ENCODE measurements around the gene STK39. TPM values are rescaled to one million over a fixed set of nuclear protein-coding genes. Genes with fewer than 3 reads are reported as not detected.

Gene STK39
- total RNA-seq, 2 donors from 2014 or later = 21.5 to 27.9 TPM

DNA sequence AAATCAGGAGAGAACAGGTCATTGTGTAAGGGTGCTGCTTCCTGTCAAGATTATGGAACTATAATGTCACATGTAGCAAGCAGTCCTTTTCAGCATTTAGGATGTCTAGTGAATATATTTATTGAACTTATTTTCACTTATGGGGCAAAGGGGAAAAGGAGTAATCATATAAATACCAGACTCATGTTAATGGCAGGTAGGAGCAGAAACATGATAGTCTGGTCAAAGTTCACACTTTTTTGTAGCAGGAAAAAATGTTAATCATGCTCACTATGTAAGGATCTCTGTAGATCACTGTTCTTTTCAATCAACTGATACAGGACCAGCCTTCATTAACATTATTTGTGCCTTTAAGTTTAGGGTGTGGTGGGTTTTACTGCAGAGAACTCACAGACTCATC, 219.0 kb downstream of the STK39 start:
- H3K9me3 Mint-ChIP-seq = no peaks in the 10 kb centered on the region
- no peak overlapping the region for H3K4me3 Mint-ChIP-seq
- no peaks in the 10 kb centered on the region for H3K27me3 Mint-ChIP-seq
- ATAC-seq (replicated peaks) = no peak
- H3K4me1 Mint-ChIP-seq = peaks cover 14% of the 10 kb centered on the region
- H3K27ac Mint-ChIP-seq = no peak overlapping the region
- H3K36me3 Mint-ChIP-seq (ENCODE audit: low read depth) = peaks cover 39% of the 10 kb centered on the region

DNA sequence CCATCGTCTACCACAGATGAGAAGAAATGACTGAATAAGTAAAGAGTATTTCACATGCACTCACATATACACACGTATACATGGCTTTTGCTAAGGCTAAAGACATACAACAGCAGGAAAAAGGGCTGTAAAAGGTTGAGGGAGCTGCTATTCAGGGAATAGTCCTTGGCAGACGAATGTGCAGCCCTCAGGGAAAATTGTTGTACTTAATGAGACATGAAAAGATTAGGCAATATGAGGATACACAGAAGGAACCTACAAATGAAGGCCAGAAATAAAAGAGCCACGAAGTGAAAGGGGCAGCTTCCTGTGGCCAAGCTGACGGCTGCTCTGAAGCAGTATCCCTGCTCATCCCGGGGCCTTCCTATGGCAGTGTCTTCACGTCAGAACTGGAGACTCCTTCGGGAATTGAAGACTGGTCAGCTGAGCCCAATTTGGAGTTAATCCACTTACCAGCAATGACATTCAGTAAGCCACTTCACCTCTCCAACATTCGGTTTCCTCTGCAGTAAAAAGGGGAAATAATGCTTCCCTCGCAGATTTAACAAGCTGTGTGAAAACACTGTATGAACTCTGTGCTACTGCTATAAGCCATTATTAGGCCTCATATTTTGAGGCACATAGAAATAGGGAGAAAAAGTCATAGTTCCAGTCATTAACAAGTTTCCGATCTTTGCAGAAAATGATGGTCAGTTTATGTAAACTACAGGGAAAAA, 221.8 kb downstream of the STK39 start:
- H3K9me3 Mint-ChIP-seq = no peaks in the 10 kb centered on the region
- H3K27me3 Mint-ChIP-seq = no peaks in the 10 kb centered on the region
- no peak overlapping the region for H3K27ac Mint-ChIP-seq
- no peak for ATAC-seq (replicated peaks)
- peaks cover 43% of the 10 kb centered on the region for H3K36me3 Mint-ChIP-seq (ENCODE audit: low read depth)
- no peak overlapping the region for H3K4me3 Mint-ChIP-seq
- peaks cover 6% of the 10 kb centered on the region for H3K4me1 Mint-ChIP-seq

DNA sequence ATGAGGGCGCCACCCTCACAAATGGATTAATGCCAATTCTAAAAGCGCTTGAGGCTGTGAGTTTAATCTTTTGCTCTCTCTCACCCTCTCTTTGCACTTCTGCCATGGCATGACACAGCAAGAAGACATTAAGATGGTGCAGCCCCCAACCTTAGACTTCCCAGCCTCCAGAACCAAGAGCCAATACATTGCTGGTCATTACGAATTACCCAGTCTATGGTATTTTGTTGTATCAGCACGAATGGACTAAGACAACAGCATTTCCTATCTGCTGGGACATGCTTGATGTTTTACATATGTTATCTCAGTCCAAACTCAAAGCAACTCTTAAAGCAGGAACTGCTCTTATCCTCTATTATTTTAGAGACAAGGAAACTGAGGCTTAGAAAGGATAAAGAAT, 222.9 kb downstream of the STK39 start:
- H3K4me1 Mint-ChIP-seq = peaks cover 6% of the 10 kb centered on the region
- no peak overlapping the region for H3K27ac Mint-ChIP-seq
- H3K27me3 Mint-ChIP-seq = no peaks in the 10 kb centered on the region
- H3K9me3 Mint-ChIP-seq = no peaks in the 10 kb centered on the region
- H3K4me3 Mint-ChIP-seq = no peak overlapping the region
- no peak for ATAC-seq (replicated peaks)
- peaks cover 43% of the 10 kb centered on the region for H3K36me3 Mint-ChIP-seq (ENCODE audit: low read depth)

DNA sequence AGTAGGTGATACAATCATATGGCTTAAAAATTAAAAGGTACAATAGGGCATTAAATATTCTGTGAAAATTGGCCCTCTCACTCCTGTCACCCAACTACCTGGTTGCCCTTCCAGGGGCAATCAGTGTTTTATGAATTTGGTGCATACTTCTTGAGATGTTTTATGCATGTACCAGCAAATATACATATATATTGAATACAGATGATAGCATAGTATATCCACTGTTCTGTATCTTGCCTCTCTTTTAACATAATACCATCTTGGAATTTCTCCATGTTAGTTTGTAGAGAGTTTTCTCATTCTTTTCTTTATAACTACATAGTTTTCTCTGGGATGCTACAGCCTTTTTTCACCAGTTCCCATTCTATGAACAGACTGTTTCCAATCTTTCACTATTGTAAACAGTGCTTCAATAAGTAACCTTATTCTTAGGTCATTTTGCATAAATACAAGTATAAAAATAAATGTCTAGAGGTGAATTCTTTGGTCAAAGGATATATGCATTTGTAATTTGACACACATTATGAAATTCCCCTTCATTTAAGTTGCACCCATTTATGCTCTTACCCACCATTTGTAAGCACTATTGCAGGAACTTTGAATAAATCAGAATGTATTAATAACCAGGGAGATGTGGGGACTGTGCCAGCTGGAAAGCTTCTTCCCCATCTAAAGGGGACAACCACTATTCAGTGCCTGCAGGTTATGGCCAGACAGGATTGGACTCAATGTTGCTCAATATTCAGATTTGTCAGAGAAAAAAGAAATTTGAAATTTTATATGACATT, 225.4 kb downstream of the STK39 start:
- Mint-ChIP-seq H3K36me3 (ENCODE audit: low read depth) (peaks cover 33% of the 10 kb centered on the region), H3K9me3 (no peaks in the 10 kb centered on the region), H3K27ac (no peak overlapping the region), H3K27me3 (no peaks in the 10 kb centered on the region), H3K4me1 (peaks cover 6% of the 10 kb centered on the region), H3K4me3 (no peak overlapping the region)
- ATAC-seq (replicated peaks) = no peak

DNA sequence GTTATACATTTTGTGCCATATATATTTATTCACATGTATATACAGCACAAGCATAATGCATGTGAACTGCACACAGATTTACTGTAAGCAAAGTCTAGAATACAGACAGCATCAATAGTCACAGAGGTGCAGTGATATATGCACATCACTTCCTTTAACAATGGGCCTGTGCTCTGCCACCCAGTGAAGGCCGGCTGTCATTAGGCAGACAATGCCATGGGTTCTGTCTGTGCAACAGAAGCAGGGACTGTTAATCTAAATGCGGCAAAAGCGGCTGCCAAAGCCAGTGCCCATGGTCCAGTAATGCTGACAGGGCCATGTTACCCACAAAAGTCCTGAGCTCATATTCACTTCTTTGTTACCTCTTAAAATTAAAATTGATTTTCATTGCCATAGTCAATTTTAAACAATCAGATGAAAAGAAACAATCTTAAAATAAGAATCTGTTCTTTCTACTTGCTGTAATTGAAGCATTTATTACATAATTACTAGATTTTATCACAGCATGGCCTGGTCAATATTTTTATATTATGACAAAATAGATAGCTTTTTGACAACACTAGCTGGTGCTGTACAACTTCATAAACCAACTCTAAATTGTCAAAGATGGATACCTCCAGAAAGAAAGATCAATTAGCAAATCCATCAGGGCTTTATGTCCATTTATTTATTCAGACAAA, 232.0 kb downstream of the STK39 start:
- Mint-ChIP-seq H3K9me3 (no peaks in the 10 kb centered on the region), H3K27me3 (no peaks in the 10 kb centered on the region), H3K4me1 (no peaks in the 10 kb centered on the region), H3K36me3 (ENCODE audit: low read depth) (peaks cover 39% of the 10 kb centered on the region), H3K4me3 (no peak overlapping the region), H3K27ac (no peak overlapping the region)
- no peak for ATAC-seq (replicated peaks)

DNA sequence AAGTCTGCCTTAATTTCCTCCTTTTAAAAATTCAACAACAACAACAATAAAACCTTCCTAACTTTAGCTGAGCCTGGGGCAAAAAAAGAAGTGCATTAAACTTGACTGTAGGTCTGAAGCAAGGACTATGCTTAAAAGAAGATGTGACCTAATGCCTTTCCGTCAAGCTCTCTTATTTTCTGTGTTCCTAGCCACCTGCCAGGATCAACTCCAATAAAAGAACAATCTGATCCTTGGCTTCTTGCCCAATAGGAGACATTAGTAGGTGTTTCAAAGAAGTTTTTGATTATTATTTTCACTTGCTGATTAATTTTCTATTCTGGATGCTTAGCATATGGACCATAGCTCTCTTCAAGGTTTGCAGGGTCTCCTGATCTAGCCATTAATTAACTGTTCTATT, 237.5 kb downstream of the STK39 start:
- H3K36me3 Mint-ChIP-seq (ENCODE audit: low read depth) = peaks cover 67% of the 10 kb centered on the region
- no peak for ATAC-seq (replicated peaks)
- H3K9me3 Mint-ChIP-seq = peaks cover 4% of the 10 kb centered on the region
- no peak overlapping the region for H3K4me3 Mint-ChIP-seq
- H3K27me3 Mint-ChIP-seq = no peaks in the 10 kb centered on the region
- H3K4me1 Mint-ChIP-seq = no peaks in the 10 kb centered on the region
- no peak overlapping the region for H3K27ac Mint-ChIP-seq

DNA sequence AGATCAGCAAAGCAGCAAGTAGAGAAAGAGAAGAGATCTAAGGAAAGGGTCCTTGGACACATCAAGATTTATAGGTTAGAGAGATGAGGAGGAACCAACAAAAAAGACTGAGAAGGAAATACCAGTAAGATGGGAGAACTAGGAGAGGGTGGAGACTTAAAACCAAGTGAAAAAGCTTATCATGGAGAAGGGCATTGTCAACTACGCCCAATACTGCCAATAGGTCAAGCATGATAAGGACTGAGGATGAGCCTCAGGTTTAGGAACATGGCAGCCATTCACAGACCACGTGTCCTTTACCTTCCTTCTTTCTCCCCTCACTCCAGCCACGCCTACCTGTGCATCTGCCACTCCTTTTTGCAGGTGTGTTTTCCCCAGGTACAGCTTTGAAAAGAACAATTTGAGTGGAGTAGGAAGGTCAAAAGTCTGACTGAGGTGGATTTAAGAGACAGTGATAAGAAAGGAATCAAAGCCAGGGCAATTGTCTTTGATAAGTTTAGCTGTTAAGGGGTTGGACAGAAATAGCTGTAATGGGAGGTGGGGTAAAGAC, 238.7 kb downstream of the STK39 start:
- H3K4me3 Mint-ChIP-seq = no peak overlapping the region

DNA sequence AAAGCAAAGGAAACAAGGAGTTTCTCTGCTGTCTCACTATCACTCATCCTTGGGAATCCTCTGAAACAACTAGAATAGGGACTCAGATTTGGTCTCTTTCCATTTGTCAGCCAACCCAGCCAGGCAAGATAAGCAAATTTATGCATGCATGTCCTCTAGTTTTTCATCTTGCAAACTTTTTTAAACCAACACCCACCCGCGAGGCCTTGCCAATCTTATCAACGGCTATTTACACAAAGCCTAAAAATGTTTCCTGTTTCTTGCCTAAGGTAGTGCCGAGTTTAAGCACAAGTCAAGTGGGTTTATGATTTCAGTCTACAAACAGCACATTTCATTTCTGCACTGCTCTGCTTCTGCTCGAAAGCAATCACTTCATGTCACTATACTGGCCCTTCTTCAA, 240.9 kb downstream of the STK39 start:
- Mint-ChIP-seq H3K9me3 (peaks cover 4% of the 10 kb centered on the region), H3K36me3 (ENCODE audit: low read depth) (peaks cover 56% of the 10 kb centered on the region), H3K4me3 (no peak overlapping the region), H3K27me3 (no peaks in the 10 kb centered on the region), H3K4me1 (peaks cover 9% of the 10 kb centered on the region), H3K27ac (no peak overlapping the region)
- no peak for ATAC-seq (replicated peaks)

More for the DNA sequence above, 238.7 kb downstream of the STK39 start:
- Mint-ChIP-seq H3K9me3 (peaks cover 4% of the 10 kb centered on the region), H3K27me3 (no peaks in the 10 kb centered on the region), H3K27ac (no peak overlapping the region), H3K36me3 (ENCODE audit: low read depth) (peaks cover 71% of the 10 kb centered on the region), H3K4me1 (no peaks in the 10 kb centered on the region)
- no peak for ATAC-seq (replicated peaks)

DNA sequence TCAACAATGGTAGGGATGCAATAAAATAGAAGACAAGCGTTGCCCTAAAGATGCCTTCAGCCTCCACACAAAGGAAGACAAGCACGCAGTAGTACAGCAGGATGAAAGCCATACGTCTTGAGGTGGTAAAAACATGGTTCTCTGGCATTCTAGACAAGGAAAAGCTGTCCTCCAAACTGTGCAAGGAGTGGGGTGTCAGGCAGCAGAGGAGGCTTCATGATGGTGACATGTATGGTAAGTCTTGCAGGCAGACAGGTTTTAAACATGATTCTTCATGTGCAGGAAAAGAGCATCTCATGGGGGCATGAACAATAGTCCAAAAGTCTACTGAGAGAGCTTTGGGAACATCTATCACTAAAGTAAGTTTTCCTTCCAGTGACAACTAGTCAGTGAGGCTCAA, 241.8 kb downstream of the STK39 start:
- H3K36me3 Mint-ChIP-seq (ENCODE audit: low read depth) = peaks cover 61% of the 10 kb centered on the region
- peaks cover 9% of the 10 kb centered on the region for H3K4me1 Mint-ChIP-seq
- peaks cover 4% of the 10 kb centered on the region for H3K9me3 Mint-ChIP-seq
- no peak for ATAC-seq (replicated peaks)
- H3K4me3 Mint-ChIP-seq = no peak overlapping the region
- H3K27me3 Mint-ChIP-seq = no peaks in the 10 kb centered on the region
- no peak overlapping the region for H3K27ac Mint-ChIP-seq

DNA sequence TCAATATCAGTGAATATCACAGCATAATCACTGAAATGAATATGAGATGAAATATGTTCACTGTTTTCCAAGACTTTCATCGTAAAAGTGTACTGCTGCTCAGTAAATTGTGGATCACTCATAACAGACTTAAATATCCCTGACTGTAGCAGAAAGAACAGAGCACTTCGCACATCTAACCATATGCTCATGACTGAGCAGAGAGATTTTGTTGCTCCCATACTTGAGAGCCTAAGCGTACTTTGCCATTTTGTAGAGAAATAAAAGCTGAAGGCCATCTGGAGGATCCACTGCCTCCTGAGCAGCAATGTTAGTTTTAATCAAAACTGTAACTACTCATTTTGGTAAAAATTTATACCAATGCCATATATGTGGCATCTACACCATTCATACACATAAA, 243.5 kb downstream of the STK39 start:
- Mint-ChIP-seq H3K4me1 (peaks cover 9% of the 10 kb centered on the region), H3K9me3 (peaks cover 4% of the 10 kb centered on the region), H3K36me3 (ENCODE audit: low read depth) (peaks cover 54% of the 10 kb centered on the region), H3K27me3 (no peaks in the 10 kb centered on the region), H3K4me3 (no peak overlapping the region), H3K27ac (no peak overlapping the region)
- no peak for ATAC-seq (replicated peaks)

DNA sequence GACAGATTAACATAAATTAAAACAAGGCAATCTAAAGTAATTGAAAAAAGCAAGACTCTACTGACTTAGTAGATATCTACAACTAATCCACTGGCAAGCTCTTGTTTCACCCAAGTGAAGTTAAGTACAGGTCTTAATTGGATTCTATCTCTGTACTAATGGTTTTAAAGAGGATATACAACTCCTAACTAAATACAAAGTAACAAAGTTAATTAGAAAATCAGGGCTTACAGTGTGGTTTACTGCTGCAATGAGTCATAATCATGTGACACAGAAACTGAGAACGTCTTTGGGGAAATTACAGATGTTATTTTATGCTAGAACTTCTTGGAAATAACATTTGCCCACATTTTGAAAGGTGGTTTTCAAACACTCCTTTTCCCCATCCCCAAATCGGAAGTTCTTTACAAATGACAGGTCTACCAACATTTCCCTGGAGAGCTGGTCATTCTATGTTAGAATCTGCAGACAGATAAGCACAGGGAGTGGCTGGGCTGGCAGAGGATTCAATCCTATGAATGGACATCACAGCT, 245.3 kb downstream of the STK39 start:
- Mint-ChIP-seq H3K4me1 (peaks cover 9% of the 10 kb centered on the region), H3K36me3 (ENCODE audit: low read depth) (peaks cover 45% of the 10 kb centered on the region), H3K27me3 (no peaks in the 10 kb centered on the region), H3K4me3 (peak overlapping the region; percentile 50), H3K27ac (peak overlapping the region; percentile 74), H3K9me3 (no peaks in the 10 kb centered on the region)
- ATAC-seq (replicated peaks) = peak; percentile 92

DNA sequence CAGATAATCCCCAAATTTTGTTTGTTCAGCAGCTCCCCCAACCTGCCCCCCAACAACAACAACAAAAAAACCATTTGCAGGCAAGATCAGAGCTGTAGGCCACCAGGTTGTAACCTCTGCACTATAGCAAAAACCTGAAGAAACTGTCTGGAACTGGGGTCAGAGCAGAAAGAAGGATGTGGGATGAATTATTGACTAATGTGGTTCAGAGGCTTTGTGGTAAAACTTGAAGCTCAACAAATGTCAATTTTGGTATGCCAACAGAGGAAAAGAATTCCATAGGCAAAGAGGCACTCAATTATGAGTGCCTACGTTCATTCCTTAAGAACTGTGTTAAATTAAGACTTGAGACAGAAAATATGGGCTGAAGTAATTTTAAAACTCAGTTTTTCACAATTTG, 255.1 kb downstream of the STK39 start:
- no peaks in the 10 kb centered on the region for H3K9me3 Mint-ChIP-seq
- no peak overlapping the region for H3K27ac Mint-ChIP-seq
- ATAC-seq (replicated peaks) = no peak

DNA sequence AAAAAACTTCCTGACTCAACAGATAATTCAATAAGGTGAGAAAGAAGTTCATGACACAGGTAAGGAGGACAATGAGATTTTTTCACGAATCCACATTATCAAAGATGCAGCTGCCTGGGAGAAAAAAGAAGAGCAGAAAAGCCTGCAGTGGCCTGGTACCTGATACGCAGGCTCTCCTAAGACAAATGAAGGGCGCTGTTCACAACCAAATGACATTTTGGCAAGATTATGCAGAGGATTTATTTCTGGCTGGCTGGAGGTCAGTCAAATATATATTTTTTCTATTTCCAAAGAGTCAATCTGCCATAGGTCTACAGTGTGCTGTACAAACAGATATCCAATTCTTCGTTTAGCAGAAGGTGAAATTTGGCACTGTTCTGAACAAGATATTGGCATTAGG, 257.3 kb downstream of the STK39 start:
- H3K4me1 Mint-ChIP-seq = no peaks in the 10 kb centered on the region
- H3K4me3 Mint-ChIP-seq = no peak overlapping the region
- no peaks in the 10 kb centered on the region for H3K36me3 Mint-ChIP-seq (ENCODE audit: low read depth)
- no peak for ATAC-seq (replicated peaks)
- no peaks in the 10 kb centered on the region for H3K27me3 Mint-ChIP-seq
- H3K27ac Mint-ChIP-seq = no peak overlapping the region
- H3K9me3 Mint-ChIP-seq = no peaks in the 10 kb centered on the region

More for the DNA sequence above, 255.1 kb downstream of the STK39 start:
- Mint-ChIP-seq H3K4me3 (no peak overlapping the region), H3K4me1 (no peaks in the 10 kb centered on the region), H3K36me3 (ENCODE audit: low read depth) (peaks cover 12% of the 10 kb centered on the region), H3K27me3 (no peaks in the 10 kb centered on the region)

DNA sequence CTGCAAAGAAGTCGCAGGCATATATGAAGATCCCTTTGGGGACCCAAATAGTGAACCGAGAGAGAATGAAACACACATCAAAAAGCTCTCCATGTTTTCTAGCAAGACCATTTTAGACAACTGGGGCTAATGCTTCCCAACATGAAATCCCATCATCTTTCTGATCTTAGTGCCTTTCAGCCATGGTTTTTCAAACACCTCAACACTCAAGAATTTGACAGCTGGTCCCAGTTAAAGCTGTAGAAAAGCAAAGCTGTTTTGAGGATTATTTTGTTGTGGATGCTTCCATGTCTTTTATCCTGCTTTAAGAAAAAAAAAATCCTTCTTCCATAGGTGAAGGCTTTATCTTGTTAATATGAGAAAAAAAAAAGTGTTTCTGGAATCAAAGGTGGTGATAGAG, 259.1 kb downstream of the STK39 start:
- ATAC-seq (replicated peaks) = no peak
- H3K36me3 Mint-ChIP-seq (ENCODE audit: low read depth) = peaks cover 12% of the 10 kb centered on the region
- no peaks in the 10 kb centered on the region for H3K9me3 Mint-ChIP-seq
- no peak overlapping the region for H3K4me3 Mint-ChIP-seq
- H3K27ac Mint-ChIP-seq = no peak overlapping the region
- no peaks in the 10 kb centered on the region for H3K27me3 Mint-ChIP-seq
- H3K4me1 Mint-ChIP-seq = no peaks in the 10 kb centered on the region

Measured in activated T-helper 17 cell treated with anti-CD3 and anti-CD28 coated beads, Interleukin-2, amount 50 U/mL, for 72 hours (primary cell).